Calu3 (cell line): ENCODE data around the gene ATP13A3. TPM values are rescaled to one million over a fixed set of nuclear protein-coding genes. Genes with fewer than 3 reads are reported as not detected.

ENCODE experiments used
- BruUV-seq: library from RNA; stranded (reverse); fragments of 400-500 nt; replicated peaks from 2 replicates; lab custom pipeline; 2021; lab: Mats Ljungman, UMichigan
- CTCF ChIA-PET: fragments of 300-600 bp; sonication (Branson Sonifier 250); formaldehyde crosslinking; loops from one replicate; lab custom pipeline; 2022; ENCODE audit warnings: antibody characterized with exemption; lab: Charles Lee
- DNase-seq: peaks from one replicate; pipeline ENCODE4 v3.0.0; 2022
- H3K27ac Mint-ChIP-seq: one replicate; pipeline ENCODE4 v1.8.0; 2022; ENCODE audit warnings: mixed read lengths; ENCODE audit not compliant: unreplicated experiment
- H3K27me3 Mint-ChIP-seq: one replicate; pipeline ENCODE4 v1.8.0; 2022; ENCODE audit warnings: mixed read lengths; ENCODE audit not compliant: unreplicated experiment
- H3K36me3 Mint-ChIP-seq: one replicate; pipeline ENCODE4 v1.8.0; 2022; ENCODE audit warnings: mild to moderate bottlenecking, moderate library complexity, mixed read lengths; ENCODE audit not compliant: insufficient read depth, unreplicated experiment
- H3K4me1 Mint-ChIP-seq: one replicate; pipeline ENCODE4 v1.8.0; 2022; ENCODE audit warnings: mild to moderate bottlenecking, low read depth, mixed read lengths; ENCODE audit not compliant: unreplicated experiment
- H3K4me3 Mint-ChIP-seq: one replicate; pipeline ENCODE4 v1.8.0; 2022; ENCODE audit warnings: mild to moderate bottlenecking, low read depth, moderate library complexity, mixed read lengths; ENCODE audit not compliant: unreplicated experiment
- H3K9me3 Mint-ChIP-seq: one replicate; pipeline ENCODE4 v1.8.0; 2022; ENCODE audit warnings: low read depth, mixed read lengths; ENCODE audit not compliant: unreplicated experiment
- CTCF ChIP-seq: fragments of 200-600 bp; IDR thresholded peaks from one replicate; pipeline ENCODE4 v1.8.0; 2022; ENCODE audit warnings: antibody characterized with exemption; ENCODE audit not compliant: unreplicated experiment
- intact Hi-C: fragments of 100-400 bp; cut with micrococcal nuclease; formaldehyde crosslinking; loops from one replicate; pipeline ENCODE4 v1.10.0; 2022; ENCODE audit not compliant: unreplicated experiment
- total RNA-seq: library from RNA; stranded (reverse); gene quantifications from 2 replicates; pipeline ENCODE4 v1.2.3, GENCODE V29; 2022

The ATP13A3 gene
- total RNA-seq, 1 experiment from 2014 or later = 229 TPM

DNA sequence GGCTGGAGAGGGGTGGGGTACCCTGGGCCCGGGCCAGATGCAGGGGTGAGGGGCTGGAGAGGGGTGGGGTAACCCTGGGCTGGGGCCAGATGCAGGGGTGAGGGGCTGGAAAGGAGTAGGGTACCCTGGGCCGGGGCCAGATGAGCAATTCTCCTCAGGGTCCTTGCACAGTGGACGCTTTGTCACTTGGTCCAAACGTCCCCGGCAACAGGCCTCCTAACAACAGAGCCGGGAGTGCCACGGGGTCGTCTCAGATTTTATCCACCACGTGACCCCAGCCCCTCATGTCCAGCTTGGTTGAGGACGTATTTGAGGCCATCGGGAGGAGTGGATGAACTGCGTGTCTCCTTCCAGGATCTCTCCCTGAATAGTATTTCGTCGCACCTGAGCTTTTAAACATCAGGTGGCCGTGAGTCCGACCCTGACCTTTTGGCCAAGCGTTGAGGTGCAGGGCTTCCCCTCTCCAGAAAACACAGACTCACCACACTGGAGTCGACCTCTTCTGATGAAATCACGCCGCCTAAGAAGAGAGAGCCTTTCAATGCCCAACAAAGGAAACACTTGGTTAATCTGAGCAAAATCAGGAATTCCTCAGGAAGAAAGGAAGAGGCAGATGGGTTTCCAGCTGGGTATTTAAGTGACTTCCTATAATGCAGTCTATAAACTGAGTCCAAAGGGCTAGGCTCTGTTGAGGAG, 104.5 kb downstream of the ATP13A3 start:
- Mint-ChIP-seq H3K27ac (no peak overlapping the region), H3K4me1 (no peaks in the 10 kb centered on the region), H3K9me3 (no peaks in the 10 kb centered on the region), H3K36me3 (no peaks in the 10 kb centered on the region), H3K4me3 (no peak overlapping the region), H3K27me3 (peaks cover 100% of the 10 kb centered on the region)
- CTCF ChIA-PET = no interaction called here
- no peak for DNase-seq
- BruUV-seq = no TSS peak
- intact Hi-C loops = no loop called here
- TF ChIP-seq CTCF = no peak

- Mint-ChIP-seq H3K4me3 (peak overlapping the region; percentile 36), H3K9me3 (no peaks in the 10 kb centered on the region), H3K27ac (no peak overlapping the region), H3K36me3 (no peaks in the 10 kb centered on the region), H3K4me1 (no peaks in the 10 kb centered on the region), H3K27me3 (peaks cover 100% of the 10 kb centered on the region)
- no TSS peak for BruUV-seq
- intact Hi-C loops = no loop called here
- CTCF ChIA-PET = interaction anchor here (1.0 kb wide), 1 partner anchor 36 kb away, joined by 3 read pairs; no protein-coding TSS in a partner anchor
- TF ChIP-seq CTCF = no peak
- peak; percentile 26 for DNase-seq
Observed at GRCh38 chr3:194381460-194381875, 105.3 kb downstream of the ATP13A3 start.

DNA sequence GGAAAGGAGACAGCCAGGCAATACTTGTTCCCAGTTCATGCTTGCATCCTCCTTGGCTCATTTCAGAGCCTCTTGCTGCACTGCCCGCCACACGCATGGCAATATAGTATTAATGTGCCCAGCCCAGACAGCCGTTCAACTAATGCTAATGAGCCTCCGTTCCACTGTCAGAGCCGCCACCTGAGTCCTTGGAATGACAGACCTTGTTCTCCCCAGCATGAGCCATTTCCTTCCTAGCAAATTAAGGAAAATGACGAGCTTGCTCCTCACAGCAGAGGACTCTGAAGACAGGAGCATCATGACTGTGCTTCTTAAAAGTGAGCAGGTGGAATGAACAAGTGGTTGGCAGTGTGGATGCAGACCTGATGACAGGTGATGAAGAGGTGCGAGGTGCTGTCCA, 106.5 kb downstream of the ATP13A3 start:
- no peak for TF ChIP-seq CTCF
- Mint-ChIP-seq H3K27me3 (peaks cover 100% of the 10 kb centered on the region), H3K36me3 (no peaks in the 10 kb centered on the region), H3K27ac (no peak overlapping the region), H3K4me1 (no peaks in the 10 kb centered on the region), H3K9me3 (no peaks in the 10 kb centered on the region), H3K4me3 (no peak overlapping the region)
- CTCF ChIA-PET = no interaction called here
- no peak for DNase-seq
- no TSS peak for BruUV-seq
- intact Hi-C loops = no loop called here

DNA sequence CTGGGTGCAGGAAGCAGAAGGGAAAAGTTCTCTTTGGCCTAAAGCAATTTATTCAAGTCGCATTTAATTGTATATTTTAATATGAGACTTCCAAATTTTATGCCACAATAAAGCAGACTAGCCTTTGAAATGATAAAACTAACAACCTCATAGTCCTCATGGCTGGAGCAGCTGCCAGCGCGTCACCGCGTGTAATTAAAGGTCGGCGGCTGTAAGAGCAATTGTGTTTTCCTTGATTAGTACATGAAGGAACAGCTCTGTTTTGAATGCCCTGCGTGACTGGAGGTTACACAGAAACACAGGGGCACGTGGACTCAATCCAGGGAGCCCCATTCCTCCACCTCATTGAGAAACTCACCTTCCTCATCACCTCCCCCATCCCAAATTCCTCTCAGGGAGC, 107.2 kb downstream of the ATP13A3 start:
- Mint-ChIP-seq H3K9me3 (no peaks in the 10 kb centered on the region), H3K4me1 (no peaks in the 10 kb centered on the region), H3K36me3 (no peaks in the 10 kb centered on the region), H3K27me3 (peaks cover 100% of the 10 kb centered on the region), H3K4me3 (no peak overlapping the region), H3K27ac (no peak overlapping the region)
- no TSS peak for BruUV-seq
- intact Hi-C loops = no loop called here
- TF ChIP-seq CTCF = no peak
- CTCF ChIA-PET = no interaction called here
- no peak for DNase-seq
